Measurements from ENCODE around the gene BAMBI. TPM values are rescaled to one million over a fixed set of nuclear protein-coding genes. Genes with fewer than 3 reads are reported as not detected.

Gene BAMBI
- total and polyA plus RNA-seq, 10 of the 15 experiments (the other 5 are each of a cell fraction or from before 2014, with no cell fraction given): 0.03 to 0.18 (median 0.09) TPM; not detected in 6

- ATAC-seq (no peak), DNase-seq (ENCODE audit: low read depth, low spot score) (no peak), FAIRE-seq (no peak)
- H3K27ac ChIP-seq (ENCODE audit: control insufficient read depth, insufficient read depth): no peak overlapping the region
- in situ Hi-C loops (cut with MboI): no loop called here
- H3K4me1 ChIP-seq (ENCODE audit: control insufficient read depth, insufficient read depth, low read length): no peaks in the 10 kb centered on the region
- no peak overlapping the region for H3K4me3 ChIP-seq
- H3K79me2 ChIP-seq (ENCODE audit: control insufficient read depth, insufficient read depth, low read length): no peaks in the 10 kb centered on the region
- no peak overlapping the region for H3K4me2 ChIP-seq (ENCODE audit: control insufficient read depth, insufficient read depth)
- H4K20me1 ChIP-seq (ENCODE audit: control insufficient read depth, insufficient read depth): no peaks in the 10 kb centered on the region
- ChIA-PET CTCF (no interaction called here), POLR2A (no interaction called here), SMC1A (ENCODE audit: uncharacterized antibody, unreplicated experiment) (no interaction called here), RAD21 (ENCODE audit: unreplicated experiment) (interaction anchor here (0.6 kb wide), 1 partner anchor 15 kb away, joined by 3 read pairs; no protein-coding TSS in a partner anchor)
- H2AFZ ChIP-seq (ENCODE audit: control insufficient read depth, low read depth, low read length): no peak overlapping the region
- H3K36me3 ChIP-seq (ENCODE audit: control insufficient read depth in 2 of 2, insufficient read depth in 2 of 2, low read length in 1 of 2): no peaks in the 10 kb centered on the region
- no TSS peak for BruUV-seq (replicated peaks)
- H3K27me3 ChIP-seq (replicated peaks in 1 of 2; ENCODE audit: control insufficient read depth in 2 of 2, insufficient read depth in 2 of 2, low read length in 1 of 2): no peaks in the 10 kb centered on the region
- intact Hi-C loops (cut with micrococcal nuclease; ENCODE audit: unreplicated experiment): no loop called here
- no peak overlapping the region for H3K9ac ChIP-seq (ENCODE audit: control insufficient read depth, insufficient read depth, low read length)
- 27% methylated on average over 6 of the region's 7 CpGs for WGBS (ENCODE audit: insufficient coverage, insufficient replicate concordance, low lambda C conversion rate, missing lambda C conversion rate)
- H3K9me3 ChIP-seq (replicated peaks; ENCODE audit: control insufficient read depth, insufficient read depth, low read length): no peaks in the 10 kb centered on the region; the same call in 2 of the 3 replicates
- TF ChIP-seq KAT2A (conservative IDR thresholded peaks at IDR 0.05; ENCODE audit: control insufficient read depth, low read depth, low read length) (no peak), HDAC6 (IDR thresholded peaks at IDR 0.05; ENCODE audit: unreplicated experiment) (no peak), STAT3 (IDR thresholded peaks at IDR 0.05; ENCODE audit: low read depth, low read length) (no peak)
Measured at GRCh38 chr10:28730031-28730778, 52.9 kb downstream of the BAMBI start.

- FAIRE-seq: no peak
- H4K20me1 ChIP-seq (ENCODE audit: control insufficient read depth, insufficient read depth): no peaks in the 10 kb centered on the region
- H3K9ac ChIP-seq (ENCODE audit: control insufficient read depth, insufficient read depth, low read length): no peak overlapping the region
- no TSS peak for BruUV-seq (replicated peaks)
- ChIA-PET RAD21 (ENCODE audit: unreplicated experiment) (no interaction called here), CTCF (no interaction called here), SMC1A (ENCODE audit: uncharacterized antibody, unreplicated experiment) (no interaction called here), POLR2A (no interaction called here)
- 42% methylated on average over 8 of the region's 8 CpGs for WGBS (ENCODE audit: insufficient coverage, insufficient replicate concordance, low lambda C conversion rate, missing lambda C conversion rate)
- in situ Hi-C loops (cut with MboI): no loop called here
- TF ChIP-seq CBX3 (IDR thresholded peaks at IDR 0.05; ENCODE audit: borderline replicate concordance, low read depth) (no peak), NFIC (IDR thresholded peaks at IDR 0.05; ENCODE audit: low read depth, low read length) (no peak), MTA2 (IDR thresholded peaks at IDR 0.05; ENCODE audit: low read depth) (no peak), ETV6 (conservative IDR thresholded peaks at IDR 0.05 in 1 of 2, IDR thresholded peaks at IDR 0.05 in 1 of 2; ENCODE audit: borderline replicate concordance in 1 of 2, low read depth in 1 of 2) (no peak), NR2C1 (IDR thresholded peaks at IDR 0.05) (no peak)
- no peak for DNase-seq (ENCODE audit: low read depth, low spot score)
- no peak overlapping the region for H2AFZ ChIP-seq (ENCODE audit: control insufficient read depth, low read depth, low read length)
- intact Hi-C loops (cut with micrococcal nuclease; ENCODE audit: unreplicated experiment): no loop called here
- no peak for ATAC-seq
- H3K27ac ChIP-seq (ENCODE audit: control insufficient read depth, insufficient read depth): no peak overlapping the region
- H3K27me3 ChIP-seq (replicated peaks in 1 of 2; ENCODE audit: control insufficient read depth in 2 of 2, insufficient read depth in 2 of 2, low read length in 1 of 2): no peaks in the 10 kb centered on the region
- no peaks in the 10 kb centered on the region for H3K4me1 ChIP-seq (ENCODE audit: control insufficient read depth, insufficient read depth, low read length)
- no peak overlapping the region for H3K4me3 ChIP-seq
- H3K9me3 ChIP-seq (replicated peaks; ENCODE audit: control insufficient read depth, insufficient read depth, low read length): no peaks in the 10 kb centered on the region; the same call in 2 of the 3 replicates
- H3K79me2 ChIP-seq (ENCODE audit: control insufficient read depth, insufficient read depth, low read length): no peaks in the 10 kb centered on the region
- no peak overlapping the region for H3K4me2 ChIP-seq (ENCODE audit: control insufficient read depth, insufficient read depth)
- no peaks in the 10 kb centered on the region for H3K36me3 ChIP-seq (ENCODE audit: control insufficient read depth in 2 of 2, insufficient read depth in 2 of 2, low read length in 1 of 2)
Measured at GRCh38 chr10:28732091-28732490, 54.8 kb downstream of the BAMBI start.

Small RNA genes within 50 kb of the gene (small RNA-seq; reads per million reads assigned to genes)
- gene RNU4ATAC6P: not detected
- gene RNU6-1067P: not detected

Other genes starting within 250 kb of the BAMBI start
- 74.5 and 87.0 TPM in 2 replicates for gene WAC, start 144.4 kb upstream of the BAMBI start, total RNA-seq (2014; rRNA removed)
- gene WAC, start 144.4 kb upstream of the BAMBI start, total RNA-seq (2014; rRNA removed; fragmentation: Illumina TruSeq; extraction: Trizol): 79.7 and 86.4 TPM in 2 replicates
- 80.1 and 87.9 TPM in 2 replicates for gene WAC, start 144.4 kb upstream of the BAMBI start, total RNA-seq (2021)
- gene WAC, start 144.4 kb upstream of the BAMBI start, polyA plus RNA-seq (2011; rRNA removed): 123 and 131 TPM in 2 replicates
- 117 and 132 TPM in 2 replicates for gene WAC, start 144.4 kb upstream of the BAMBI start, polyA plus RNA-seq (2014; fragmentation: Illumina TruSeq; extraction: Trizol)
- gene WAC, start 144.4 kb upstream of the BAMBI start, polyA plus RNA-seq (2014; fragmentation: Nextera tagmentation; extraction: Ambion mirVana): 10 to 100 TPM; 26.5 to 30.4 TPM
- 61.2 and 64.2 TPM in 2 replicates for gene WAC, start 144.4 kb upstream of the BAMBI start, polyA plus RNA-seq (2014; rRNA removed)
- 10 to 100 TPM; 50.9 to 52.1 TPM for gene WAC, start 144.4 kb upstream of the BAMBI start, polyA plus RNA-seq (2016; fragmentation: Nextera tagmentation; extraction: Ambion mirVana)

Measured in GM12878 (cell line).